ENCODE measurements around the gene SCUBE2.

The SCUBE2 gene

DNA sequence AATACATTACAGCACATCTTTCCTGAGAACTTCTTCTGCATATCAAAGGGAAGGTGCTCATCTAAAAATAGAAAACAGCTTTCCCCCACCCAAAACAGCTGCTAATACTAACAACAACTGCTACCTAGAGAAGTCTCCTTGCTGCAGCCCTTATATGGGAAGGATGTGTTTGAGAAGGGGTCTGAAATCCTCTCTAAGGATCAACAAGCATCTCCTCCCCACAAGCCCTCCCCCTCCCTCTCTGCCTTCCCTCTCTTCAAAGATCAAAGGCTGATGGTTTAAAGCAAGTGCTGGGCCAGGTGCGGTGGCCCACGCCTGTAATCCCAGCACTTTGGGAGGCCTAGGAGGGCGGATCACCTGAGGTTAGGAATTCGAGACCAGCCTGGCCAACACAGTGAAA is 33.5 kb downstream of the SCUBE2 start:
- Histone ChIP-seq H4K20me1 (ENCODE audit: low read depth, low read length) (no peaks in the 10 kb centered on the region), H3K9me2 (replicated peaks; ENCODE audit: insufficient read depth, low read length) (no peaks in the 10 kb centered on the region), H3K9me3 (ENCODE audit: insufficient read depth, low read length) (no peaks in the 10 kb centered on the region), H3K79me2 (ENCODE audit: insufficient read depth, low read length) (no peaks in the 10 kb centered on the region), H3K4me3 (ENCODE audit: insufficient read depth, low read length, poor library complexity, severe bottlenecking) (no peak overlapping the region), H3K27me3 (ENCODE audit: low read length) (no peaks in the 10 kb centered on the region), H3F3A (ENCODE audit: insufficient read depth) (no peaks in the 10 kb centered on the region), H3K27ac (ENCODE audit: low read depth, low read length) (no peak overlapping the region), H3K36me3 (ENCODE audit: low read length) (no peaks in the 10 kb centered on the region), H3K4me2 (ENCODE audit: low read depth, low read length, poor library complexity, severe bottlenecking) (no peak overlapping the region), H2AFZ (ENCODE audit: low read depth, low read length, severe bottlenecking) (no peak overlapping the region), H3K9ac (ENCODE audit: low read length) (no peak overlapping the region)
- no peak for TF ChIP-seq EZH2phosphoT487 (conservative IDR thresholded peaks at IDR 0.05; ENCODE audit: low read length)
- TF ChIP-seq, protein P1, sequence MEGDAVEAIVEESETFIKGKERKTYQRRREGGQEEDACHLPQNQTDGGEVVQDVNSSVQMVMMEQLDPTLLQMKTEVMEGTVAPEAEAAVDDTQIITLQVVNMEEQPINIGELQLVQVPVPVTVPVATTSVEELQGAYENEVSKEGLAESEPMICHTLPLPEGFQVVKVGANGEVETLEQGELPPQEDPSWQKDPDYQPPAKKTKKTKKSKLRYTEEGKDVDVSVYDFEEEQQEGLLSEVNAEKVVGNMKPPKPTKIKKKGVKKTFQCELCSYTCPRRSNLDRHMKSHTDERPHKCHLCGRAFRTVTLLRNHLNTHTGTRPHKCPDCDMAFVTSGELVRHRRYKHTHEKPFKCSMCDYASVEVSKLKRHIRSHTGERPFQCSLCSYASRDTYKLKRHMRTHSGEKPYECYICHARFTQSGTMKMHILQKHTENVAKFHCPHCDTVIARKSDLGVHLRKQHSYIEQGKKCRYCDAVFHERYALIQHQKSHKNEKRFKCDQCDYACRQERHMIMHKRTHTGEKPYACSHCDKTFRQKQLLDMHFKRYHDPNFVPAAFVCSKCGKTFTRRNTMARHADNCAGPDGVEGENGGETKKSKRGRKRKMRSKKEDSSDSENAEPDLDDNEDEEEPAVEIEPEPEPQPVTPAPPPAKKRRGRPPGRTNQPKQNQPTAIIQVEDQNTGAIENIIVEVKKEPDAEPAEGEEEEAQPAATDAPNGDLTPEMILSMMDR (IDR thresholded peaks at IDR 0.05; ENCODE audit: insufficient read depth, low read length, poor library complexity, severe bottlenecking), result no peak

DNA sequence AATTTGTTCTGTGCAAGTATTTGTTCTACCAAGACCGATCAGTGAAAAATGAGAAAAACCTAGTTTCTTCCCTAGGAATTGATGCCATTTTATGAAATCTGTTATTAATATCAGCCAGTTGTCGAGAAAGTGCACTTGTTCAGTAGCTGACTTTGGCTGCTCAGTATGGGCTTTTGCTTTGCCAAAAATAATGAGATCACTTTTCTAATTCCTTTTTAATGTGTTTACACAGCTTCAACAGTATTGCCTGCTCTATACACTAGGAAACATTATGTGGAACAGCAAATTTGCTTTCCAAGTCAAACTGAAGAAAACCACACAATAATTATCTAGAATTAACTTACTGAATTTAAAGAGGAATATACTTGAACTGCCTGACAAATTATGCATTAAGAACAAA is 34.4 kb downstream of the SCUBE2 start:
- no peaks in the 10 kb centered on the region for H3K9me2 ChIP-seq (replicated peaks; ENCODE audit: insufficient read depth, low read length)
- H3K27me3 ChIP-seq (ENCODE audit: low read length), result no peaks in the 10 kb centered on the region
- no peak overlapping the region for H3K4me3 ChIP-seq (ENCODE audit: insufficient read depth, low read length, poor library complexity, severe bottlenecking)
- H4K20me1 ChIP-seq (ENCODE audit: low read depth, low read length), result no peaks in the 10 kb centered on the region
- no peaks in the 10 kb centered on the region for H3K36me3 ChIP-seq (ENCODE audit: low read length)
- no peak overlapping the region for H3K27ac ChIP-seq (ENCODE audit: low read depth, low read length)
- H3F3A ChIP-seq (ENCODE audit: insufficient read depth), result no peaks in the 10 kb centered on the region
- no peak overlapping the region for H2AFZ ChIP-seq (ENCODE audit: low read depth, low read length, severe bottlenecking)
- no peaks in the 10 kb centered on the region for H3K9me3 ChIP-seq (ENCODE audit: insufficient read depth, low read length)
- H3K79me2 ChIP-seq (ENCODE audit: insufficient read depth, low read length), result no peaks in the 10 kb centered on the region
- no peak overlapping the region for H3K9ac ChIP-seq (ENCODE audit: low read length)
- no peak for TF ChIP-seq EZH2phosphoT487 (conservative IDR thresholded peaks at IDR 0.05; ENCODE audit: low read length)
- TF ChIP-seq, protein P1 (IDR thresholded peaks at IDR 0.05; ENCODE audit: insufficient read depth, low read length, poor library complexity, severe bottlenecking), result no peak
- H3K4me2 ChIP-seq (ENCODE audit: low read depth, low read length, poor library complexity, severe bottlenecking), result no peak overlapping the region

DNA sequence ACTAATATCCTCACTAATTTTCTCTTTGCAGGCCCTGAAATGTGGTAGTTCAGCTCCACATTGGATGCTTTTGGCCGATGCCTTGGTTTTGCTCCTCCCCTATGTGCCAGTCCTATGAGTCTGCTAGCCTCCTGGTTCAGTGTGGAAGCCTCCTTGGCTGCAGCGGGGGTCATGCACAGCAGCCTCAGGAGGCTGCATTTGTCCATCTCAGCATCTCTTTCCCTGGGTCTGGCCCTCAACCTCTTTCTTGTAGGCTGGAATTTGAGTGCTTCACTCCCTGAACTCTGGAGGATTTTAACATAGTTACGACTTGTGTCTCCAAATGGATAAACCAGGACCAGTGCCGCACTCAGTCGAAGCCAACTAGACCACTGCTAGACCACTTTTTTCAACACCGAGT is 34.9 kb downstream of the SCUBE2 start:
- H3K9ac ChIP-seq (ENCODE audit: low read length), result no peak overlapping the region
- no peak overlapping the region for H2AFZ ChIP-seq (ENCODE audit: low read depth, low read length, severe bottlenecking)
- no peaks in the 10 kb centered on the region for H3K79me2 ChIP-seq (ENCODE audit: insufficient read depth, low read length)
- H3K27me3 ChIP-seq (ENCODE audit: low read length), result no peaks in the 10 kb centered on the region
- H3K9me3 ChIP-seq (ENCODE audit: insufficient read depth, low read length), result no peaks in the 10 kb centered on the region
- no peak for TF ChIP-seq EZH2phosphoT487 (conservative IDR thresholded peaks at IDR 0.05; ENCODE audit: low read length)
- TF ChIP-seq, protein P1 (IDR thresholded peaks at IDR 0.05; ENCODE audit: insufficient read depth, low read length, poor library complexity, severe bottlenecking), result no peak
- no peak overlapping the region for H3K4me3 ChIP-seq (ENCODE audit: insufficient read depth, low read length, poor library complexity, severe bottlenecking)
- H3K9me2 ChIP-seq (replicated peaks; ENCODE audit: insufficient read depth, low read length), result no peaks in the 10 kb centered on the region
- no peak overlapping the region for H3K27ac ChIP-seq (ENCODE audit: low read depth, low read length)
- H3K4me2 ChIP-seq (ENCODE audit: low read depth, low read length, poor library complexity, severe bottlenecking), result no peak overlapping the region
- no peaks in the 10 kb centered on the region for H4K20me1 ChIP-seq (ENCODE audit: low read depth, low read length)
- H3K36me3 ChIP-seq (ENCODE audit: low read length), result no peaks in the 10 kb centered on the region
- no peaks in the 10 kb centered on the region for H3F3A ChIP-seq (ENCODE audit: insufficient read depth)
